ES-I3 (cell line): Measurements from ENCODE around the gene YRDC.

Experiments
- H3K36me3 ChIP-seq: 2 replicates; pipeline ENCODE4 v1.6.1; 2013; ENCODE audit warnings: mild to moderate bottlenecking, low read length, control low read depth, moderate library complexity; ENCODE audit not compliant: insufficient read depth
- H3K4me1 ChIP-seq: 2 replicates; pipeline ENCODE4 v1.6.1; 2013; ENCODE audit warnings: mild to moderate bottlenecking, control low read depth, low read length; ENCODE audit not compliant: insufficient read depth
- H3K9ac ChIP-seq: 2 replicates; pipeline ENCODE4 v1.6.1; 2013; ENCODE audit warnings: low read depth, mild to moderate bottlenecking, low read length, moderate library complexity
- H3K9me3 ChIP-seq: 2 replicates; pipeline ENCODE4 v1.6.1; 2013; ENCODE audit warnings: mild to moderate bottlenecking, low read length, moderate library complexity; ENCODE audit not compliant: control insufficient read depth, insufficient read depth

The YRDC gene

DNA sequence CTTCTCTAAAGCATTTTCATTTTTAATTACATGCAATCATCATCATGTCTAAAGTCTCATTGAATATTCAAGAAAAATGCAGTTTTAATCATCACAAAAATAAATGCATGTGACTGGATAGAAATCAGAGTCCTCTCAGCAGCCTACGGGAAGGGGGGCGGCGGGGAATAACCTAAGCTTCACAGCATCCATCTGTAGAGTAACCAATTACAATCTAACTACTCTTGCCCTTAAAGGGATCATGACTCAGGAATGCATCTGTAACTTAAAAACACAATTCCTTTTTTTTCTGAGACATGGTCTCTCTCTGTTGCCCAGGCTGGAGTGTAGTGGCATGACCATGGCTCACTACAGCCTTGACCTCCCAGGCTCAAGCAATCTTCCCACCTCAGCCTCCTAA lies 28.8 kb upstream of the YRDC start:
- Histone ChIP-seq H3K4me1 (no peaks in the 10 kb centered on the region), H3K9ac (no peak overlapping the region), H3K36me3 (peaks cover 9% of the 10 kb centered on the region), H3K9me3 (no peaks in the 10 kb centered on the region)

DNA sequence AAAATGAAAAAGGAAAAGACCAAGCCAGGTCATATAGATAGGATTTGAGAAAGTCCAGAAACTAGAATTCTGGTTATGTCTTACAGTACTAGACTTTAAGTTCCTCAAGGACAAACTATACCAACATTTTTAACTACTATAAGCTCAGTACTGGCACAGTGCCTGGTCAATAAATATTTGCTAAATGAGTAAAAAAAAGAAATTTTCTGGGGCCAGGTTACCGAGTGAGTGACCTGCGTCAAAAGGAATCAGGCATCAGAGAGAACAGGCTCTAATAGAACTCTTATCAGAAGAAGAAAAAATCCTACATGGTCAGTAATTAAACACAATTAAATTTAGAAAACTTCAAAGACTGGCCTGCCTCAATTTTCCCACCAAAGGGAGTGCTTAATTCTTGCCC lies 23.8 kb upstream of the YRDC start:
- H3K9me3 ChIP-seq: no peaks in the 10 kb centered on the region
- H3K36me3 ChIP-seq: peaks cover 13% of the 10 kb centered on the region
- H3K4me1 ChIP-seq: no peaks in the 10 kb centered on the region
- no peak overlapping the region for H3K9ac ChIP-seq

DNA sequence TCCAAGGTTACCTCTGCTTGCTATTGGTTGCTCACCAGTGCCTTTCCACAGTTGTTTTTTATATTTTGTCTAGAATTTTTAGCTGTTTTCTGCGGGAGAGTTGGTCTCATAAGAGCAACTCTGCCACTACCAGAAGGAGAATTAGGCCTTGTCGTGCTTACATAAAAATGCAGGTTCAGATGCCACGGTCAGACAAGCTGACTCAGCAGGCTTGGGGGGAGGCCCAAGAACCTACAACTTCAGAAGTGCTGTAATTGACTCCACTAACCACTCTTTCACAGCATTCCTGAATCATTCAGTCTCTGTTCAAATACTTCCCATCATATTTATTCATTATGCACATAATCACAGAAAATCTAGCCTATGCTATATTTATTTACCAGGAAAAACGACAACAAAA lies 23.1 kb upstream of the YRDC start:
- Histone ChIP-seq H3K4me1 (no peaks in the 10 kb centered on the region), H3K9me3 (no peaks in the 10 kb centered on the region), H3K36me3 (peaks cover 13% of the 10 kb centered on the region), H3K9ac (no peak overlapping the region)

DNA sequence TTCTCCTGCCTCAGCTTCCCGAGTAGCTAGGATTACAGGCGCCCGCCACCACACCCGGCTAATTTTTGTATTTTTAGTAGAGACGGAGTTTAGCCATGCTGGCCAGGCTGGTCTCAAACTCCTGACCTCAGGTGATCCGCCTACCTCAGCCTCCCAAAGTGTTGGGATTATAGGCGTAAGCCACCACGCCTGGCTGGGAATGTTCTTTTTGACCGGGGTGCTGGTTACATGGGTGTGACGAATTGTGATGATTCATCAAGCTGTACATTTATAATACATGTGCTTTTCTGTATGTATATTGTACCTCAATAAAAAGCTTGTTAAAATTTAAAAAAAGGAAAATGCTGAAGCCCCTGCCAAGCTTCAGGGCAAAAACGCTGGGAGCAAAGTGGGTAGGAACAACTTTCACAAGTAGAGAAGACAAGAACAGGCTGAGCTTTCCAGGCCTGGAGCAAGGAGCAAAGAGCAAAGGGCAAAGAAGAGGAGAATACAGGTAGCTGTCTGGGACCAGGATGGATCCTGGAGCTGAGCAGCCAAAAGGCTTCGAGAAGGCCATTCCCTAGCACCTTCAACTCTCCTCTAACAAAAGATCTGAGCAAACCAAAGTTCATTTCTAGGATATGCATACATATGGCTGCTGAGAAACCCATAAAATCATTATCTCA lies 20.5 kb upstream of the YRDC start:
- H3K9ac ChIP-seq: no peak overlapping the region
- H3K4me1 ChIP-seq: no peaks in the 10 kb centered on the region
- no peaks in the 10 kb centered on the region for H3K9me3 ChIP-seq
- H3K36me3 ChIP-seq: peaks cover 6% of the 10 kb centered on the region; the same call in 1 of the 2 replicates

DNA sequence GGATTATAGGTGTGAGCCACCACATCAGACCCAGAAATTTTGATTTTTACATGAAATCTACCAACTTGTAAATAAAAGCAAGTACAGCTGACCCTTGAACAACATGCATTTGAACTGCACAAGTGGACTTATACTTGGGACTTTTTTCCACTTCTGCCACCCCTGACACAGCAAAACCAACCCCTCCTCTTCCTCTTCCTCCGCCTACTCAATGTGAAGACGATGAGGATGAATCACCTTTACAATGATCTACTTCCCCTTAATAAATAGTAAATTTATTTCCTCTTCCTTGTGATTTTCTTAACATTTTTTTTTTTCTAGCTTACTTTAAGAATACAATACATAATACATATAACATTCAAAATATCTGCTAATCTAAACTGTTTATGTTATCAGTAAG lies 17.5 kb upstream of the YRDC start:
- no peak overlapping the region for H3K9ac ChIP-seq
- H3K9me3 ChIP-seq: no peaks in the 10 kb centered on the region
- no peaks in the 10 kb centered on the region for H3K36me3 ChIP-seq
- H3K4me1 ChIP-seq: no peaks in the 10 kb centered on the region

DNA sequence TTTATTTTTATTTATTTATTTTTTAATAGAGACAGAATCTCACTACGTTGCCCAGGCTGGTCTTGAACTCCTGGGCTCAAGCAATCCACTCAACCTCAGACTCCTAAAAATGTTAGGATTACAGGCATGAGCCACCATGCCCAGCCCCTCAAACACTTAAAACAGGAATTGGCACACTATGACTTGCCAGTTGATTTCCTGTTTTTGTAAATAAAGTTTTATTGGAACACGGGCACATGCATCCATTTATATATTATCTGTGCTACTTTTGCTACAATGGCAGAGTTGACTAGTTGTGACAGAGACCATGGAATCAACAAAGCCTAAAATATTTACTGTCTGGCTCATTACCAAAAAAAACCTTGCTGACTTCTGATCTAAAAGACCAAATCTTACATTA lies 16.0 kb upstream of the YRDC start:
- H3K9me3 ChIP-seq: no peaks in the 10 kb centered on the region
- H3K9ac ChIP-seq: no peak overlapping the region
- no peaks in the 10 kb centered on the region; the same call in 1 of the 2 replicates for H3K36me3 ChIP-seq
- H3K4me1 ChIP-seq: no peaks in the 10 kb centered on the region

DNA sequence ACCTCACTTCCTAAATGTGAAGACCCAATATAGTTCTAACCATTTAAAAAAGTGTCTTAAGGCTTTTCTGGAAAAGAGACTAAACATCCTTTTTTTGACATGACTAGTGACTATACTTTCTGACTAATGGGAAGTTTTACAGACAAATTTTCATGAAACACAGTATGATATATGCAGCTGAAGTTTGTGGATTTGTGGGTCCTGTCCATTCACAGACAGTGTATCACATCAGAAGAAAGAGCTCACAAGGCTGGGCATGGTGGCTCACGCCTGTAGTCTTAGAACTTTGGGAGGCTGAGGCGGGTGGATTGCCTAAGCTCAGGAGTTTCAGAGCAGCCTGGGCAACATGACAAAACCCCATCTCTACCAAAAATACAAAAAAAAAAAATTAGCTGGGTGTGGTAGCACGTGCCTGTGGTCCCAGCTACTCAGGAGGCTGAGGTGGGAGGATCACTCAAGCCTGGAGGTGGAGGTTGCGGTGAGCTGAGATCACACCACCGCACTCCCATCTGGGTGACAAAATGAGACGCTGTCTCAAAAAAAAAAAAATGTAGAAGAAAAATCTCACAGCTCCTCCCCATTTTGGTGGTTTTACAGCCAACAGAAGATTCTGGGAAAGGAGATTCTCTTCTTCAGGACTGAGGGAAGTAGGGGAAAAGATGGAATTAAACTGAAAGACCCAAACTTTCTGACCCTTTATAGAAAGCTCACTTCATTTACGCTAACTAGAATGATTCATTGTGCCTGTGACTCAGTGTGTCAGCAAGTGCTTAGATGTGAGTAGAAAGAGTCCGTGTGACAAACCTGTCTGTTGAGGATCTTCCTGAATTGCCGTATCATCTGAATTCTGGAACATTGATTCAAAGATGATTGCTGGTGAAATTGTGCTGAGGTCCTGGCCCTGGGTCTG lies 15.2 kb upstream of the YRDC start:
- Histone ChIP-seq H3K4me1 (no peaks in the 10 kb centered on the region), H3K36me3 (no peaks in the 10 kb centered on the region; the same call in 1 of the 2 replicates), H3K9me3 (no peaks in the 10 kb centered on the region), H3K9ac (no peak overlapping the region)

DNA sequence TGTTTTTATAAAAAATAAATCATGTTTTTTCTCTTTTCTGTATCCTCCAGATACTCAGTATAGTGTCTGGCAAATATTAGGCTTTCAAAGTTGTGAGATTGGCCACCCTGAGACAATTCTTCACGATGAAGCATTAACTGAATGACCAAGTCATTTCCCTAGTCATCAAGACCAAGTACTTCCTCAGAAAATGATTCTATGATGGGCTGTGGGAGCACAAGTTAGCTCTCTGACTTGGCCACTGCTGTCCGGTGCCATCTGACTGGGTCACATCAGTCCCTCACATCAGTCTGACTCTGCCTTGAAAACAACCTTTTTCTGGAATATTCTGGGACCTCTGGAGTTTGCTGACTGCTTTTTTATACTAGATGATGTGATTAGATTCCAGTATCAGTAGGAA lies 13.5 kb upstream of the YRDC start:
- Histone ChIP-seq H3K36me3 (no peaks in the 10 kb centered on the region; the same call in none of the 2 replicates), H3K9me3 (no peaks in the 10 kb centered on the region), H3K4me1 (no peaks in the 10 kb centered on the region), H3K9ac (no peak overlapping the region)

DNA sequence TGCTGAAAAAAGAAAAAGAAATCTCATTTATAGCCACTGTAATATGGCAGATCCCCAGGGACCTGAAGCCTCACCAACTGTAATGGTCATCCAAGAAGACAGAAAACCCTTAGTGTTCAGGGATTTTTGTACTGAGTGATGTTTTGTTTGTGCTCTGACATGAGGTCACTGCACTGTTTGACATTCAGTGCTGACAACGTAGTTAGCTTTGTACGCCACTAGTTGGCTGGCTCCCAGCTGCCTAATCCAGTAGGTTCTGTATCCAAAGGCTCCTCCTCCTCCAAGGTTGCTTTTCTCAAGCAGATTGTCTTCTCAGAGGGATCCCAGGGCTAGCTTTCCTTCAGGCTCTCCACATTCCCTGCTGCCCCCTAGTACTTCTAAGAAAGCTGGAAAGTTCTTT lies 9.5 kb upstream of the YRDC start:
- no peak overlapping the region for H3K9ac ChIP-seq
- no peaks in the 10 kb centered on the region for H3K4me1 ChIP-seq
- no peaks in the 10 kb centered on the region; the same call in none of the 2 replicates for H3K36me3 ChIP-seq
- no peaks in the 10 kb centered on the region for H3K9me3 ChIP-seq

DNA sequence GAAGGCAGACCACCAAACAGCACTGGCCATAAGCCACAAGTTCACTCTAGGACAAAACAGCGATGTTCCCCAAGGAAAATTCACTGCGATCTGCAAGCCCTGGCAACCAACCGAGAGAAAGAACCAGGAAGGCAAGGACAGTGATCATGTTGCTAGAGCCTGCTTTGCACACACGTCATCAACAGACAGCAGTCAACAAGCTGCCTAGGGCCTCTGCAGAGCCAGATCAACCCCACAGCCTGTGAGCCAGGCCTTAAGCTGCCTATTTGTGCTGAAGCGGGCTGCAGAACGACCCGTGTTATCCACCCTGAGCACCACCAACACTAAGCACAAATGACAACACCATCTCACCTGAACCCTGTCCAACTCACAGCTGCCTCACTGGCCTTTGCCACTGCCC lies 6.2 kb upstream of the YRDC start:
- Histone ChIP-seq H3K9me3 (no peaks in the 10 kb centered on the region), H3K36me3 (no peaks in the 10 kb centered on the region; the same call in none of the 2 replicates), H3K9ac (no peak overlapping the region), H3K4me1 (no peaks in the 10 kb centered on the region)

DNA sequence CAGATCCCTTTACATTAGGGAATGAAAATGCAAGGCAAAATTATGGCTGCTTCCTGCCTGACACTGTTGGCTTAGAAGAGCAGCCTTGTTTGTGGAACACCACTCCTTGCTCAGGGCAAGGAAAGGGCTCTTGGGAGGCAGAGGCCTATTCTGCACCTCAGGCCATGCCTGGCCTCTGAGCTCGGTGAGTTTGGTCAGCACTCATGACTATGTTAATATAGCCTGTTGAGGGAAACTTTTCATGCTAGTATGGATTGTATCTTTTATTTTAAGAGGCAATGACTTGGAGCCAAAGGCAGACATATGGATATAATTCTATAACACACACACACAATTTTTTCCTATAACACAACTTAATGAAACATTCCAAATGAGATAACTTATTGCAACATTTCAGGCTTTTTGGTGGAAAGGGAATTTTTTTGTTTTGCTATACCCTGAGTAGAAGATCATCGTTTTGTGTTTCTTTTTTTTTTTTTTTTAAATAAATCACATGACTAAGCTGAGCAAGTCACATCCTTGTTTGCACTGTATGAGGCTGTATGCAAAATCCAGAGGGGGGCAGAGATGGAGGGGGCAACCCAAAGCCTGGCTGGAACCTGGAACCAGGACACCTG lies 5.6 kb upstream of the YRDC start:
- Histone ChIP-seq H3K9me3 (no peaks in the 10 kb centered on the region), H3K4me1 (no peaks in the 10 kb centered on the region), H3K9ac (no peak overlapping the region), H3K36me3 (no peaks in the 10 kb centered on the region; the same call in none of the 2 replicates)

DNA sequence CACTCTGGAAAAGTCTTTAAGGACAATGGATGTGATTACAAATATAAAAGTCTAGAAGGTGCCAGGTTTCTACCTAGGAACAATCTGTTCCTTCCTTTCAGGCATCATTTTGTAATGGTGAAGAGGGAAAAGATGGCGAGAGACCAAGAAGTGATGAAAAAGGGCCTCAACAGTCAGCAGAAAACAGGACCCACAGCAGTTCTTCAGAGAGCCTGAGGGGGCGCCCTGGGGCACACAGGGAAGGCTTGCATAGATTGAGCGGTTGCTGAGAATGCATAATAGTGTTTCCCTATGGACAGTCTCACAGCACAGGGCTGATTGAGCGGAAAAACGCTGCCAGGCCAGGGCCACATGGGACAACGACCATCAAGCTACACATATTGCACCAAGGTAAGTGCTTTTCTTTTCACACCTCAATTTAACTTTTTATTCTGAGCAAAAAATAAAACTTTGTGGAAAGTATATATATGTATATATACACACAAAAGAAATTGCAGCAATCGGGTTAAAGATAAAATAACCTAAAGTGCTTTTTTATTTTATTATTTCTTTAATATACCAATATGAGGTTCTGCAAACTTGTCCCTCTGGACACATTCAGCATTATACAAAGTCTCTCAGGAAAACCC lies 3.1 kb upstream of the YRDC start:
- no peak overlapping the region for H3K9ac ChIP-seq
- no peaks in the 10 kb centered on the region for H3K4me1 ChIP-seq
- no peaks in the 10 kb centered on the region for H3K9me3 ChIP-seq
- peaks cover 8% of the 10 kb centered on the region for H3K36me3 ChIP-seq

DNA sequence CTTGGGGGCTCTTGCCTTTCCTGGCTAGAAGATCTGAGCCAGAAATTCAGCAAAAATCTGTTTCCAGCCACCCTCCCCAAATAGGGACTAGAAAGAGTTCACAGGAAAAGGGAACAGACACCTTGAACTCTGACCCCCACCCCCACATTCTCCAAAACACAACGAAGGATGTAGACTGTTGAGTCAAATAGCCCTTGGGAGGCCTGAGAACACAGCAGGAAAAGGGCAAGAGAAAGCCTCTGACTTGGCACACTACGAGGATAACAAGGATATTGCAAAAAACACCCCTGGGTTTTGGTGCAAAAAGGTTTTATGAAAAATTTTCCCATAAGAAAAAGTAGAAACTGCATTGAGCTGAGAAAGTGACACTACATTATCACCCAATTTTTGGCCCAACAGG lies 1.9 kb upstream of the YRDC start:
- no peaks in the 10 kb centered on the region for H3K4me1 ChIP-seq
- no peaks in the 10 kb centered on the region for H3K9me3 ChIP-seq
- peaks cover 20% of the 10 kb centered on the region for H3K36me3 ChIP-seq
- H3K9ac ChIP-seq: no peak overlapping the region
